Endodermal cell (in vitro differentiated cells): ENCODE data around the gene DOK6. TPM values are rescaled to one million over a fixed set of nuclear protein-coding genes. Genes with fewer than 3 reads are reported as not detected.

Experiments
- DNase-seq: peaks from one replicate; pipeline ENCODE4 v3.0.0-alpha.2; 2017
- H3K27ac ChIP-seq: 2 replicates; pipeline ENCODE4 v1.5.1; 2013; ENCODE audit warnings: mild to moderate bottlenecking, low read depth, low read length, moderate library complexity
- H3K27me3 ChIP-seq: 2 replicates; pipeline ENCODE4 v1.6.1; 2013; ENCODE audit warnings: mild to moderate bottlenecking, low read length, moderate library complexity; ENCODE audit not compliant: insufficient read depth, control insufficient read depth, poor library complexity, severe bottlenecking
- H3K36me3 ChIP-seq: 2 replicates; pipeline ENCODE4 v1.7.0; 2013; ENCODE audit warnings: mild to moderate bottlenecking, low read length, moderate library complexity; ENCODE audit not compliant: control insufficient read depth, insufficient read depth
- H3K4me1 ChIP-seq: one replicate; pipeline ENCODE4 v1.7.0; 2013; ENCODE audit warnings: low read length; ENCODE audit not compliant: control insufficient read depth, insufficient read depth
- H3K4me3 ChIP-seq: 2 replicates; pipeline ENCODE4 v1.5.1; 2013; ENCODE audit warnings: mild to moderate bottlenecking, low read length, moderate library complexity
- H3K9ac ChIP-seq: 2 replicates; pipeline ENCODE4 v1.6.1; 2013; ENCODE audit warnings: mild to moderate bottlenecking, low read length, moderate library complexity; ENCODE audit not compliant: poor library complexity, severe bottlenecking; ENCODE audit errors: extremely low read depth
- H3K9me3 ChIP-seq: 2 replicates; pipeline ENCODE4 v1.6.1; 2013; ENCODE audit warnings: mild to moderate bottlenecking, low read length, moderate library complexity; ENCODE audit not compliant: control insufficient read depth
- H3K27ac Mint-ChIP-seq: 2 replicates; pipeline ENCODE4 v1.8.0; 2020; ENCODE audit warnings: mixed read lengths
- H3K27me3 Mint-ChIP-seq: 2 replicates; pipeline ENCODE4 v1.8.0; 2021; ENCODE audit warnings: mild to moderate bottlenecking, mixed read lengths; ENCODE audit not compliant: insufficient read depth
- H3K36me3 Mint-ChIP-seq: 2 replicates; pipeline ENCODE4 v1.8.0; 2020; ENCODE audit warnings: low read depth, mixed read lengths
- H3K4me1 Mint-ChIP-seq: 2 replicates; pipeline ENCODE4 v1.8.0; 2020; ENCODE audit warnings: mixed read lengths
- H3K4me3 Mint-ChIP-seq: 2 replicates; pipeline ENCODE4 v1.8.0; 2020; ENCODE audit warnings: mild to moderate bottlenecking, moderate library complexity, mixed read lengths
- H3K9me3 Mint-ChIP-seq: 2 replicates; pipeline ENCODE4 v1.8.0; 2020; ENCODE audit warnings: mild to moderate bottlenecking, mixed read lengths
- CTCF ChIP-seq: fragments of 200-600 bp; sonication (generic); conservative IDR thresholded peaks from 2 replicates; pipeline ENCODE4 v1.5.0; 2021; ENCODE audit warnings: antibody characterized with exemption, mild to moderate bottlenecking
- WGBS, 2 experiments: methylation state at CpG; one replicate each; pipeline versions ENCODE4 v1.1.5 to v1.1.7; 2013; ENCODE audit warnings: missing lambda C conversion rate in 2 of 2, mixed read lengths in 1 of 2; ENCODE audit not compliant: insufficient coverage in 1 of 2, insufficient read length in 1 of 2; 5-methylcytosine and 5-hydroxymethylcytosine counted together
- total RNA-seq, 2 donors: library from RNA; stranded (reverse); fragmentation: NEBNext Ultra II Directional in 1 of 2; extraction: Animal tissue kit (Norgen Biotek cat#: 25700) in 1 of 2; gene quantifications; 2 replicates in 1 of 2; 3 replicates in 1 of 2; pipeline ENCODE4 v1.2.1, GENCODE V29; 2021

Gene DOK6
- total RNA-seq, 2 donors from 2014 or later: 5.7 to 5.9 TPM

DNA sequence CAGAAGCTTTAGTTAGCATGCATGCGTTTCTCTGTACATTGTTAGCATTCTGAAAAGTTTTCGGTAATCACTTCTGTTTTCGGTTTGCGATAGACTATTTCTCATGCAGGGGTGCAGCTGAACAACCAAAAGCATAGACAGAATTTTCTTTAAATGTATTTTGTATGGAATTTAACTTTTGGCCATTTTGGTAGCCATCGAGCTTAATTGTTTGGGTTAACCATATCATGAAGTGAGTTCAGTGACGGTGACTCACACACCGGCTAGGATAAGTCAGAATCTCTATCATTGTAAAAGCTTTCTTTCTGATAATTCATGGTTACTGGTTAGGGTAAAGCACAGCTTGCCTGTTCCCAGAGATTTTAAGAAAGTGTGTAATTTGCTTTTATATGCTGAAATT is 439.8 kb downstream of the DOK6 start:
- no peak overlapping the region for H3K9ac ChIP-seq

GRCh38 chr18:69841117-69841516 is 440.4 kb downstream of the DOK6 start:
- no peak overlapping the region for H3K27ac Mint-ChIP-seq
- TF ChIP-seq CTCF: no peak
- no peak overlapping the region for H3K9ac ChIP-seq
- no peaks in the 10 kb centered on the region for H3K9me3 ChIP-seq
- H3K27ac ChIP-seq: no peak overlapping the region
- 92 to 96% methylated on average over 6 to 9 of the region's 9 CpGs for WGBS, 2 experiments
- no peak overlapping the region for H3K4me3 Mint-ChIP-seq
- no peaks in the 10 kb centered on the region for H3K27me3 Mint-ChIP-seq
- H3K36me3 ChIP-seq: no peaks in the 10 kb centered on the region
- no peak for DNase-seq
- H3K4me1 ChIP-seq: no peaks in the 10 kb centered on the region
- H3K4me1 Mint-ChIP-seq: no peaks in the 10 kb centered on the region
- no peaks in the 10 kb centered on the region for H3K9me3 Mint-ChIP-seq
- no peaks in the 10 kb centered on the region for H3K36me3 Mint-ChIP-seq
- no peaks in the 10 kb centered on the region for H3K27me3 ChIP-seq
- no peak overlapping the region for H3K4me3 ChIP-seq

More for the DNA sequence above, 439.8 kb downstream of the DOK6 start:
- no peak overlapping the region for H3K4me3 Mint-ChIP-seq
- H3K27ac Mint-ChIP-seq: no peak overlapping the region
- H3K27me3 ChIP-seq: no peaks in the 10 kb centered on the region
- H3K4me1 Mint-ChIP-seq: no peaks in the 10 kb centered on the region
- H3K9me3 Mint-ChIP-seq: no peaks in the 10 kb centered on the region
- H3K27me3 Mint-ChIP-seq: no peaks in the 10 kb centered on the region
- H3K4me3 ChIP-seq: no peak overlapping the region
- H3K4me1 ChIP-seq: no peaks in the 10 kb centered on the region
- 92 to 94% methylated on average over 7 of the region's 7 CpGs for WGBS, 2 experiments
- no peaks in the 10 kb centered on the region for H3K36me3 ChIP-seq
- H3K9me3 ChIP-seq: no peaks in the 10 kb centered on the region
- DNase-seq: no peak
- H3K36me3 Mint-ChIP-seq: no peaks in the 10 kb centered on the region
- H3K27ac ChIP-seq: no peak overlapping the region
- TF ChIP-seq CTCF: no peak

DNA sequence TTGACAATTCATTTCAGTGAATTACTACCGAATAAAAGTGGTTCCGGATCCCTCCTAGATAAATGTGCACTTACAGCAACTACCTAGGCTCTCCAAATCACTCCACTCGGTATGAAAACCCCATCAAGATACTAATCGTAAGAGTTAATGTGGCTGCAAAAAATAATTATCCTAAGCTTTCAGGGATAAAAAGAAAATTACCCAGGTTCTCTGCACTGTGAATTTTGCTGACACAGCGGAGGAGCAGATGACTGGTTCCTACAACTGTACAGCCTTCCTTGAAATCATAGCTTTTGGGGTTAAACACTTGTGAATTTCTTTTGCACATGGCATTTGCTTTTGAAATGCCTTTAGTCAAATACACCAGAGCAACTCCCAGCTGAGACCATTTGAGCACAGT is 442.3 kb downstream of the DOK6 start:
- no peak overlapping the region for H3K4me3 ChIP-seq
- H3K36me3 ChIP-seq: no peaks in the 10 kb centered on the region
- no peak for TF ChIP-seq CTCF
- WGBS, 2 experiments: 65 to 75% methylated on average over 4 to 5 of the region's 5 CpGs
- no peaks in the 10 kb centered on the region for H3K4me1 ChIP-seq
- H3K9me3 Mint-ChIP-seq: no peaks in the 10 kb centered on the region
- no peak overlapping the region for H3K27ac Mint-ChIP-seq
- no peaks in the 10 kb centered on the region for H3K27me3 ChIP-seq
- no peak overlapping the region for H3K27ac ChIP-seq
- H3K9me3 ChIP-seq: no peaks in the 10 kb centered on the region
- no peaks in the 10 kb centered on the region for H3K4me1 Mint-ChIP-seq
- no peak overlapping the region for H3K4me3 Mint-ChIP-seq
- H3K36me3 Mint-ChIP-seq: no peaks in the 10 kb centered on the region
- no peak for DNase-seq
- no peaks in the 10 kb centered on the region for H3K27me3 Mint-ChIP-seq
- no peak overlapping the region for H3K9ac ChIP-seq
